ENCODE measurements around the gene SLC6A18.

The SLC6A18 gene

GRCh38 chr5:1276930-1277329, 51.7 kb downstream of the SLC6A18 start:
- TF ChIP-seq POLR2AphosphoS5 (IDR thresholded peaks at IDR 0.05; ENCODE audit: low read depth, low read length) = no peak
- no peak for TF ChIP-seq SIN3A (IDR thresholded peaks at IDR 0.05; ENCODE audit: borderline replicate concordance, insufficient read depth, low read length)
- no peak for TF ChIP-seq TAF1 (IDR thresholded peaks at IDR 0.05; ENCODE audit: borderline replicate concordance, insufficient read depth, low read length)
- no peak for TF ChIP-seq REST (IDR thresholded peaks at IDR 0.05; ENCODE audit: insufficient read depth in 1 of 2, low read depth in 2 of 2, low read length in 2 of 2)
- TF ChIP-seq FOXP2 (optimal IDR thresholded peaks at IDR 0.05; ENCODE audit: borderline replicate concordance, extremely low read depth, extremely low read length, insufficient read depth) = no peak

GRCh38 chr5:1277331-1277730, 52.1 kb downstream of the SLC6A18 start:
- TF ChIP-seq REST (IDR thresholded peaks at IDR 0.05; ENCODE audit: insufficient read depth in 1 of 2, low read depth in 2 of 2, low read length in 2 of 2) (no peak), POLR2AphosphoS5 (IDR thresholded peaks at IDR 0.05; ENCODE audit: low read depth, low read length) (no peak), SIN3A (IDR thresholded peaks at IDR 0.05; ENCODE audit: borderline replicate concordance, insufficient read depth, low read length) (no peak), FOXP2 (optimal IDR thresholded peaks at IDR 0.05; ENCODE audit: borderline replicate concordance, extremely low read depth, extremely low read length, insufficient read depth) (no peak), TAF1 (IDR thresholded peaks at IDR 0.05; ENCODE audit: borderline replicate concordance, insufficient read depth, low read length) (no peak)

GRCh38 chr5:1277781-1278180, 52.6 kb downstream of the SLC6A18 start:
- TF ChIP-seq POLR2AphosphoS5 (IDR thresholded peaks at IDR 0.05; ENCODE audit: low read depth, low read length) = no peak
- no peak for TF ChIP-seq FOXP2 (optimal IDR thresholded peaks at IDR 0.05; ENCODE audit: borderline replicate concordance, extremely low read depth, extremely low read length, insufficient read depth)
- TF ChIP-seq SIN3A (IDR thresholded peaks at IDR 0.05; ENCODE audit: borderline replicate concordance, insufficient read depth, low read length) = no peak
- no peak for TF ChIP-seq REST (IDR thresholded peaks at IDR 0.05; ENCODE audit: insufficient read depth in 1 of 2, low read depth in 2 of 2, low read length in 2 of 2)
- TF ChIP-seq TAF1 (IDR thresholded peaks at IDR 0.05; ENCODE audit: borderline replicate concordance, insufficient read depth, low read length) = no peak

- no peak for TF ChIP-seq REST (IDR thresholded peaks at IDR 0.05; ENCODE audit: insufficient read depth in 1 of 2, low read depth in 2 of 2, low read length in 2 of 2)
- no peak for TF ChIP-seq FOXP2 (optimal IDR thresholded peaks at IDR 0.05; ENCODE audit: borderline replicate concordance, extremely low read depth, extremely low read length, insufficient read depth)
Observed at GRCh38 chr5:1278216-1278615, 53.0 kb downstream of the SLC6A18 start.

All from PFSK-1 (cell line).